H9 (cell line): ENCODE measurements around the gene PLD5. TPM values are rescaled to one million over a fixed set of nuclear protein-coding genes. Genes with fewer than 3 reads are reported as not detected.
A peak's percentile ranks its signal among the peaks of the same experiment; 100 is the strongest.

Experiments
- DNase-seq: peaks from one replicate; pipeline ENCODE4 v3.0.0-alpha.2; 2017
- H2AFZ ChIP-seq: one replicate; pipeline ENCODE4 v1.6.1; 2013; ENCODE audit warnings: mild to moderate bottlenecking, low read length, control low read depth, moderate library complexity
- H2AK5ac ChIP-seq: 2 replicates; pipeline ENCODE4 v1.6.1; 2013; ENCODE audit warnings: low read length, control low read depth, mixed read lengths; ENCODE audit not compliant: insufficient read length
- H2BK120ac ChIP-seq: one replicate; pipeline ENCODE4 v1.6.1; 2013; ENCODE audit warnings: low read depth, mild to moderate bottlenecking, low read length, control low read depth, inconsistent platforms; ENCODE audit not compliant: poor library complexity, severe bottlenecking
- H2BK12ac ChIP-seq: 2 replicates; pipeline ENCODE4 v1.6.1; 2013; ENCODE audit warnings: low read length, control low read depth, mixed read lengths, low read depth; ENCODE audit not compliant: insufficient read length
- H2BK15ac ChIP-seq: 2 replicates; pipeline ENCODE4 v1.6.1; 2013; ENCODE audit warnings: low read depth, low read length, control low read depth
- H2BK20ac ChIP-seq: one replicate; pipeline ENCODE4 v1.6.1; 2013; ENCODE audit warnings: low read depth, mild to moderate bottlenecking, low read length, control low read depth, inconsistent platforms; ENCODE audit not compliant: poor library complexity, severe bottlenecking
- H2BK5ac ChIP-seq: 2 replicates; pipeline ENCODE4 v1.6.1; 2013; ENCODE audit warnings: low read length, control low read depth, mixed read lengths; ENCODE audit not compliant: insufficient read length
- H3K14ac ChIP-seq: 2 replicates; pipeline ENCODE4 v1.6.1; 2013; ENCODE audit warnings: low read length, control low read depth; ENCODE audit not compliant: insufficient read depth
- H3K18ac ChIP-seq: 2 replicates; pipeline ENCODE4 v1.6.1; 2013; ENCODE audit warnings: low read depth, mild to moderate bottlenecking, mixed read lengths, low read length, control low read depth; ENCODE audit not compliant: insufficient read length
- H3K23ac ChIP-seq: 2 replicates; pipeline ENCODE4 v1.6.1; 2013; ENCODE audit warnings: low read length, control low read depth, mixed read lengths, low read depth; ENCODE audit not compliant: insufficient read length
- H3K23me2 ChIP-seq: 2 replicates; pipeline ENCODE4 v1.6.1; 2013; ENCODE audit warnings: low read depth, mild to moderate bottlenecking, mixed read lengths, low read length, control low read depth; ENCODE audit not compliant: insufficient read length, poor library complexity, severe bottlenecking
- H3K27ac ChIP-seq: 2 replicates; pipeline ENCODE4 v1.5.1; 2013; ENCODE audit warnings: low read length, control low read depth, mixed read lengths, low read depth; ENCODE audit not compliant: insufficient read length
- H3K27me3 ChIP-seq: 2 replicates; pipeline ENCODE4 v1.6.1; 2013; ENCODE audit warnings: low read length, control low read depth, inconsistent platforms; ENCODE audit not compliant: insufficient read depth
- H3K4ac ChIP-seq: 2 replicates; pipeline ENCODE4 v1.6.1; 2013; ENCODE audit warnings: low read depth, mild to moderate bottlenecking, control low read depth, inconsistent platforms, low read length, moderate library complexity
- H3K4me1 ChIP-seq: 2 replicates; pipeline ENCODE4 v1.6.1; 2013; ENCODE audit warnings: low read length, control low read depth, inconsistent platforms; ENCODE audit not compliant: insufficient read depth
- H3K4me2 ChIP-seq: 2 replicates; pipeline ENCODE4 v1.6.1; 2013; ENCODE audit warnings: low read length, control low read depth, mixed read lengths; ENCODE audit not compliant: insufficient read length, insufficient read depth
- H3K56ac ChIP-seq: 2 replicates; pipeline ENCODE4 v1.6.1; 2013; ENCODE audit warnings: low read depth, mild to moderate bottlenecking, mixed read lengths, low read length, control low read depth; ENCODE audit not compliant: insufficient read length
- H3K79me1 ChIP-seq: 2 replicates; pipeline ENCODE4 v1.6.1; 2013; ENCODE audit warnings: low read depth, mild to moderate bottlenecking, moderate library complexity, low read length, control low read depth, inconsistent platforms; ENCODE audit not compliant: insufficient read depth, poor library complexity, severe bottlenecking
- H3K79me2 ChIP-seq: 2 replicates; pipeline ENCODE4 v1.6.1; 2013; ENCODE audit warnings: low read length, control low read depth, inconsistent platforms; ENCODE audit not compliant: insufficient read depth
- H3K9ac ChIP-seq: 2 replicates; pipeline ENCODE4 v1.6.1; 2013; ENCODE audit warnings: low read length, control low read depth, mixed read lengths; ENCODE audit not compliant: insufficient read length; ENCODE audit errors: extremely low read depth
- H3K9me3 ChIP-seq: one replicate; pipeline ENCODE4 v1.6.1; 2013; ENCODE audit warnings: low read depth, low read length, inconsistent platforms; ENCODE audit not compliant: control insufficient read depth
- H3T11ph ChIP-seq: one replicate; pipeline ENCODE4 v1.6.1; 2013; ENCODE audit warnings: mild to moderate bottlenecking, low read length, control low read depth, inconsistent platforms
- H4K20me1 ChIP-seq: one replicate; pipeline ENCODE4 v1.6.1; 2013; ENCODE audit not compliant: control insufficient read depth, insufficient read length, insufficient read depth
- H4K5ac ChIP-seq: 2 replicates; pipeline ENCODE4 v1.6.1; 2013; ENCODE audit warnings: low read depth, mild to moderate bottlenecking, mixed read lengths, low read length, control low read depth; ENCODE audit not compliant: insufficient read length
- H4K8ac ChIP-seq: replicated peaks from 2 replicates; pipeline ENCODE4 v1.6.1; 2013; ENCODE audit warnings: low read length, control low read depth, mixed read lengths, low read depth; ENCODE audit not compliant: insufficient read length
- H4K91ac ChIP-seq: 2 replicates; pipeline ENCODE4 v1.6.1; 2013; ENCODE audit warnings: low read depth, mild to moderate bottlenecking, moderate library complexity, mixed read lengths, low read length, control low read depth; ENCODE audit not compliant: insufficient read length
- H3K27ac Mint-ChIP-seq, 3 experiments: 2 replicates in 2 of 3; 3 replicates in 1 of 3; pipeline ENCODE4 v1.8.0; 2020 to 2021; ENCODE audit warnings: mixed read lengths in 3 of 3, mild to moderate bottlenecking in 1 of 3, moderate library complexity in 1 of 3
- H3K27me3 Mint-ChIP-seq: 2 replicates; pipeline ENCODE4 v1.8.0; 2021; ENCODE audit warnings: low read depth, mild to moderate bottlenecking, moderate library complexity, mixed read lengths
- H3K36me3 Mint-ChIP-seq, 3 experiments: 2 replicates in 2 of 3; 3 replicates in 1 of 3; pipeline ENCODE4 v1.8.0; 2020 to 2021; ENCODE audit warnings: low read depth in 3 of 3, mixed read lengths in 3 of 3; ENCODE audit not compliant: insufficient read depth in 1 of 3
- H3K4me1 Mint-ChIP-seq, 2 experiments: 2 replicates each; pipeline ENCODE4 v1.8.0; 2020; ENCODE audit warnings: mixed read lengths in 2 of 2
- H3K4me3 Mint-ChIP-seq, 2 experiments: 2 replicates in 1 of 2; 3 replicates in 1 of 2; pipeline ENCODE4 v1.8.0; 2020 to 2021; ENCODE audit warnings: mild to moderate bottlenecking in 2 of 2, mixed read lengths in 2 of 2, moderate library complexity in 1 of 2
- H3K9me3 Mint-ChIP-seq, 2 experiments: 2 replicates in 1 of 2; 3 replicates in 1 of 2; pipeline ENCODE4 v1.8.0; 2020; ENCODE audit warnings: mild to moderate bottlenecking in 2 of 2, mixed read lengths in 2 of 2, moderate library complexity in 1 of 2
- WGBS: extraction: QIAGEN DNeasy Blood & Tissue Kit; methylation state at CpG from one replicate; pipeline ENCODE4 v1.1.7; 2013; ENCODE audit warnings: missing lambda C conversion rate, low lambda C conversion rate, mixed read lengths; ENCODE audit not compliant: insufficient read length; ENCODE audit errors: extremely low coverage; 5-methylcytosine and 5-hydroxymethylcytosine counted together
- total RNA-seq: library from RNA; stranded (reverse); gene quantifications from 2 replicates; pipeline ENCODE4 v1.2.1, GENCODE V29; 2021
- TF ChIP-seq, protein P1 (sequence below): fragments of 200-600 bp; sonication (generic); conservative IDR thresholded peaks from 3 replicates; pipeline ENCODE4 v1.8.0; 2021; ENCODE audit warnings: antibody characterized with exemption, mild to moderate bottlenecking

Gene PLD5
- total RNA-seq, 1 experiment from 2014 or later = 5.2 TPM

DNA sequence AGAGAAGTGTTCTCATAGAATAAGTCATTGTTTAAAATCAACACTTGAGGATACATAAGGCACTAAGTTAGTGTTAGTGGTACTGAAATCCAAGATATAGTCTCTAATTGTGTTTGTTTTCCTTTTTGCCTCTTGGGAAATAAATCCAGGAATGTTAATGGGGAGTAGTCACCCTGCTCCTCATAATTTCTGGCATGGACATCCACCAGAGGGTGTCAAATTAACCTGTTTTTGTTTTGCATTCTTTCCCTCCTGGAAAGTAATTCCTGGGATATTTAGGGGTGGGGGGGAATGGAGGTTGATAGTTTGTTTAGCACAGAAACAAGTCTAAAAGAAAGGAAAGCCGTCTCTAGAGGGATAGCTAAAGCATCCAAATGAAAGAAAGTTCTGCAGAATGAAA lies 437.8 kb downstream of the PLD5 start:
- H3K4me1 Mint-ChIP-seq = peaks cover 25% of the 10 kb centered on the region in 2 experiments
- no peak for DNase-seq
- TF ChIP-seq, protein P1, sequence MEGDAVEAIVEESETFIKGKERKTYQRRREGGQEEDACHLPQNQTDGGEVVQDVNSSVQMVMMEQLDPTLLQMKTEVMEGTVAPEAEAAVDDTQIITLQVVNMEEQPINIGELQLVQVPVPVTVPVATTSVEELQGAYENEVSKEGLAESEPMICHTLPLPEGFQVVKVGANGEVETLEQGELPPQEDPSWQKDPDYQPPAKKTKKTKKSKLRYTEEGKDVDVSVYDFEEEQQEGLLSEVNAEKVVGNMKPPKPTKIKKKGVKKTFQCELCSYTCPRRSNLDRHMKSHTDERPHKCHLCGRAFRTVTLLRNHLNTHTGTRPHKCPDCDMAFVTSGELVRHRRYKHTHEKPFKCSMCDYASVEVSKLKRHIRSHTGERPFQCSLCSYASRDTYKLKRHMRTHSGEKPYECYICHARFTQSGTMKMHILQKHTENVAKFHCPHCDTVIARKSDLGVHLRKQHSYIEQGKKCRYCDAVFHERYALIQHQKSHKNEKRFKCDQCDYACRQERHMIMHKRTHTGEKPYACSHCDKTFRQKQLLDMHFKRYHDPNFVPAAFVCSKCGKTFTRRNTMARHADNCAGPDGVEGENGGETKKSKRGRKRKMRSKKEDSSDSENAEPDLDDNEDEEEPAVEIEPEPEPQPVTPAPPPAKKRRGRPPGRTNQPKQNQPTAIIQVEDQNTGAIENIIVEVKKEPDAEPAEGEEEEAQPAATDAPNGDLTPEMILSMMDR = no peak

More for the DNA sequence above, 437.8 kb downstream of the PLD5 start:
- H3K79me1 ChIP-seq = no peaks in the 10 kb centered on the region
- H3K18ac ChIP-seq = no peak overlapping the region
- H2BK15ac ChIP-seq = no peak overlapping the region
- H4K20me1 ChIP-seq = no peaks in the 10 kb centered on the region
- H2AFZ ChIP-seq = no peak overlapping the region
- no peak overlapping the region for H2AK5ac ChIP-seq
- no peak overlapping the region for H2BK120ac ChIP-seq
- Mint-ChIP-seq H3K4me3 (no peak overlapping the region), H3K27me3 (no peaks in the 10 kb centered on the region), H3K36me3 (no peaks in the 10 kb centered on the region), H3K9me3 (no peaks in the 10 kb centered on the region), H3K27ac (peak overlapping the region in 2 of 3 experiments; percentile 88; a peak in 5 of 7 replicates)
- H4K5ac ChIP-seq = no peak overlapping the region
- no peak overlapping the region for H4K8ac ChIP-seq
- no peak overlapping the region for H3K23ac ChIP-seq
- H3K14ac ChIP-seq = no peak overlapping the region
- no peaks in the 10 kb centered on the region for H3K27me3 ChIP-seq
- H3K79me2 ChIP-seq = no peaks in the 10 kb centered on the region
- no peak overlapping the region for H2BK20ac ChIP-seq
- H3K4me2 ChIP-seq = no peak overlapping the region
- no peak overlapping the region for H4K91ac ChIP-seq
- no peak overlapping the region for H3K9ac ChIP-seq
- WGBS = no CpG with 5 or more reads among the region's 1 CpG
- H3K23me2 ChIP-seq = no peaks in the 10 kb centered on the region
- no peak overlapping the region for H3T11ph ChIP-seq
- no peak overlapping the region for H2BK5ac ChIP-seq
- H3K4me1 ChIP-seq = peaks cover 11% of the 10 kb centered on the region; the same call in 1 of the 2 replicates
- H3K27ac ChIP-seq = no peak overlapping the region
- no peak overlapping the region for H3K56ac ChIP-seq
- H3K4ac ChIP-seq = no peak overlapping the region
- no peak overlapping the region for H2BK12ac ChIP-seq
- H3K9me3 ChIP-seq = no peaks in the 10 kb centered on the region
